CD8-positive, alpha-beta memory T cell (primary cell): ENCODE measurements around the gene CINP. TPM values are rescaled to one million over a fixed set of nuclear protein-coding genes. Genes with fewer than 3 reads are reported as not detected.
"Not testable (repeated sequence)": the region's sequence is repeated elsewhere in the genome, so short reads cannot be mapped to it uniquely, and the experiment has no call there.

Experiments used
- CTCF ChIA-PET: fragments of 350-600 bp; sonication (Branson Sonifier 250); formaldehyde crosslinking; loops from one replicate; lab custom pipeline; 2021; ENCODE audit warnings: antibody characterized with exemption; lab: Charles Lee
- POLR2A ChIA-PET: fragments of 350-600 bp; sonication (Branson Sonifier 250); formaldehyde crosslinking; loops from one replicate; lab custom pipeline; 2021; ENCODE audit warnings: antibody characterized with exemption; lab: Charles Lee
- DNase-seq, 5 donors: peaks; one replicate each; pipeline versions ENCODE4 v3.0.0 to v3.0.0-alpha.2; 2020 to 2022; ENCODE audit warnings: mixed read lengths in 1 of 5
- H3K27ac ChIP-seq: one replicate; pipeline ENCODE4 v1.7.0; 2013; ENCODE audit warnings: low read depth, mild to moderate bottlenecking, low read length, moderate library complexity
- H3K27me3 ChIP-seq: 2 replicates; pipeline ENCODE4 v1.7.0; 2013; ENCODE audit warnings: low read length, mild to moderate bottlenecking; ENCODE audit not compliant: insufficient read depth, poor library complexity, severe bottlenecking
- H3K36me3 ChIP-seq: 2 replicates; pipeline ENCODE4 v1.7.0; 2013; ENCODE audit warnings: mild to moderate bottlenecking, low read length, moderate library complexity; ENCODE audit not compliant: insufficient read depth
- H3K4me1 ChIP-seq: 2 replicates; pipeline ENCODE4 v1.7.0; 2013; ENCODE audit warnings: mild to moderate bottlenecking, low read length, moderate library complexity; ENCODE audit not compliant: insufficient read depth
- H3K4me3 ChIP-seq: 2 replicates; pipeline ENCODE4 v1.7.0; 2013; ENCODE audit warnings: mild to moderate bottlenecking, low read length
- H3K9me3 ChIP-seq: 2 replicates; pipeline ENCODE4 v1.7.0; 2013; ENCODE audit warnings: mild to moderate bottlenecking, low read length
- H3K27ac Mint-ChIP-seq, 8 donors: one replicate each; pipeline ENCODE4 v1.8.0; 2020 to 2021; ENCODE audit warnings: mixed read lengths in 8 of 8, mild to moderate bottlenecking in 6 of 8, inconsistent platforms in 3 of 8, moderate library complexity in 3 of 8
- H3K27me3 Mint-ChIP-seq, 2 donors: one replicate each; pipeline ENCODE4 v1.8.0; 2020 to 2021; ENCODE audit warnings: mixed read lengths in 2 of 2, mild to moderate bottlenecking in 1 of 2, moderate library complexity in 1 of 2
- H3K36me3 Mint-ChIP-seq, 3 donors: one replicate each; pipeline ENCODE4 v1.8.0; 2020 to 2021; ENCODE audit warnings: mixed read lengths in 3 of 3, inconsistent platforms in 1 of 3, mild to moderate bottlenecking in 1 of 3
- H3K4me1 Mint-ChIP-seq, 3 donors: one replicate each; pipeline ENCODE4 v1.8.0; 2020 to 2021; ENCODE audit warnings: mixed read lengths in 3 of 3, inconsistent platforms in 1 of 3, mild to moderate bottlenecking in 1 of 3
- H3K4me3 Mint-ChIP-seq, 7 donors: one replicate each; pipeline ENCODE4 v1.8.0; 2020 to 2021; ENCODE audit warnings: mixed read lengths in 7 of 7, mild to moderate bottlenecking in 6 of 7, moderate library complexity in 4 of 7, inconsistent platforms in 2 of 7
- H3K9me3 Mint-ChIP-seq, 5 donors: one replicate each; pipeline ENCODE4 v1.8.0; 2020 to 2022; ENCODE audit warnings: mixed read lengths in 5 of 5, mild to moderate bottlenecking in 3 of 5, moderate library complexity in 2 of 5, inconsistent platforms in 1 of 5
- polyA plus RNA-seq: library from polyadenylated mRNA; unstranded; fragments of 300-500 nt; fragmentation: Illumina TruSeq; gene quantifications from one replicate; pipeline ENCODE4 v1.2.3, GENCODE V29; 2021
- total RNA-seq, 2 experiments: library from RNA; stranded (reverse); gene quantifications; one replicate each; pipeline ENCODE4 v1.2.3, GENCODE V29; 2021

Gene CINP
- total and polyA plus RNA-seq, 3 experiments from 2014 or later = 40.5 to 66.0 (median 65.4) TPM

DNA sequence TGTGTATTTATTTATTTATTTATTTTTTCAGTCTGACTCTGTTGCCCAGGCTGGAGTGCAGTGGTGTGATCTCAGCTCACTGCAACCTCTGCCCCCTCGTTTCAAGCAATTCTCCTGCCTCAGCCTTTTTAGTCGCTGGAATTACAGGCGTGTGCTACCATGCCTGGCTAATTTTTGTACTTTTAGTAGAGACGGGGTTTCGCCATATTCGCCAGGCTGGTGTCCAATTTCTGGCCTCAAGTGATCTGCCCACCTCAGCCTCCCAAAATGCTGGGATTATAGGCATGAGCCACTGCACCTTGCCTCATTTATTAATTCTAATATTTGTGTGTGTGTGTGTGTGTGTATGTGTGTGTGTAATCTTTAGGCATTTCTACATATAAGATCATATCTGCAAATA, 33.3 kb downstream of the CINP start:
- H3K4me1 Mint-ChIP-seq, H3K27me3 ChIP-seq, H3K4me3 Mint-ChIP-seq, H3K9me3 ChIP-seq, H3K27me3 Mint-ChIP-seq, H3K4me3 ChIP-seq, H3K4me1 ChIP-seq, H3K9me3 Mint-ChIP-seq, H3K27ac ChIP-seq, H3K27ac Mint-ChIP-seq, DNase-seq, H3K36me3 ChIP-seq: not testable (repeated sequence)
- H3K36me3 Mint-ChIP-seq = peaks cover 4 to 43% (median 9%) of the 10 kb centered on the region in 3 donors
- ChIA-PET POLR2A (interaction anchor here (0.6 kb wide), 1 partner anchor 14 kb away, joined by 3 read pairs; no protein-coding TSS in a partner anchor), CTCF (interaction anchor here (0.6 to 1.3 kb wide), 2 partner anchors 14 to 192 kb away, joined by 3 read pairs; no protein-coding TSS in a partner anchor)

DNA sequence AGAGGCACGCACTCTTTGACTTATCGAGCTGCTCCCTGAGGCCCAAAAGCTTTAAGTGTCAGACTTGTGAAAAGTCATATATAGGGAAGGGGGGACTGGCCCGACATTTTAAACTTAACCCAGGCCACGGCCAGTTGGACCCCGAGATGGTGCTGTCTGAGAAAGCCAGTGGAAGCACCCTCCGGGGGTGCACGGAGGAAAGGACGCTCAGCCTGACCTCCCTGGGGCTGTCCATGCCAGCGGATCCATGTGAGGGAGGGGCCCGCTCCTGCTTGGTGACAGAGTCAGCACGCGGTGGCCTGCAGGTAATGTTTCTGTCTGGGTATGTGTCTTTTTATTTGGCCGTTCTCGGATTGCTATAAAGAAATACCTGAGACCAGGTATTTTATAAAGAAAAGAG, 36.1 kb downstream of the CINP start:
- Mint-ChIP-seq H3K9me3 (no peaks in the 10 kb centered on the region), H3K27me3 (no peaks in the 10 kb centered on the region), H3K27ac (peak overlapping the region in 2 of 8 donors; percentile 2 to 67), H3K36me3 (peaks cover 0 to 26% (median 5%) of the 10 kb centered on the region in 3 donors), H3K4me3 (peak overlapping the region in 1 of 7 donors; percentile 7), H3K4me1 (peaks cover 8 to 17% (median 15%) of the 10 kb centered on the region in 3 donors)
- DNase-seq = no peak
- Histone ChIP-seq H3K27ac (no peak overlapping the region), H3K36me3 (peaks cover 1% of the 10 kb centered on the region), H3K4me3 (no peak overlapping the region), H3K4me1 (no peaks in the 10 kb centered on the region), H3K9me3 (no peaks in the 10 kb centered on the region), H3K27me3 (no peaks in the 10 kb centered on the region)
- POLR2A ChIA-PET = no interaction called here
- CTCF ChIA-PET = no interaction called here

DNA sequence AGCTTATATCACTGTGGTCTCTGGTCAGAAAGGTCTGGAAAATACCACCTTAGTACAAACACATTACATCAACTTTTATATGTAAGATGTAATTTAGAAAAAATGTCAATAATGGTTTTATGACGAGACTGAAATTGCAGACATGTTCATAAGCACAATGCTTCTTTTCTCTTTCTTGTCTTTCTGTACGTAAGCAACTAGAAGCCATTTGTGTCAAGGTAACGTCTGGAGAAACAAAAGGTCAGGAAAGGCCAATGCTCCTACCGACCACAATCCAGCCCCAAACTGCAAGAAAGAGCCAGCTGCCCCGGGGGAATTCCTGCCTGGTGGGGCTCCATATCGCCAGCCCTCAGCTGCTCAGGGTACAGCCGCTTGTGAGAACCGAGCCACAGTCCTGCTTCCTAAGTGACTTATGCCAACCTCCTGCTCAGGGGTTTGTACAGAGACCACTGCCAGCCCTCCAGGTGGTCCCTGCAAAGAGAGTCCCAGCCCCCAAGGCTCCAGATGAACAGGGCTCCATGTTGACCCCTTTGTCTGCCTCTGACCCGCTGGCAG, 36.8 kb downstream of the CINP start:
- H3K27me3 ChIP-seq = no peaks in the 10 kb centered on the region
- no peaks in the 10 kb centered on the region for H3K36me3 ChIP-seq
- Mint-ChIP-seq H3K36me3 (peaks cover 0 to 24% (median 5%) of the 10 kb centered on the region in 3 donors), H3K27ac (peak overlapping the region in 3 of 8 donors; percentile 2 to 67 (median 43)), H3K27me3 (no peaks in the 10 kb centered on the region), H3K4me3 (peak overlapping the region in 1 of 7 donors; percentile 7), H3K9me3 (no peaks in the 10 kb centered on the region), H3K4me1 (peaks cover 8 to 22% (median 21%) of the 10 kb centered on the region in 3 donors)
- H3K4me3 ChIP-seq = no peak overlapping the region
- DNase-seq = no peak
- ChIA-PET CTCF (no interaction called here), POLR2A (no interaction called here)
- H3K9me3 ChIP-seq = no peaks in the 10 kb centered on the region
- peaks cover 4% of the 10 kb centered on the region for H3K4me1 ChIP-seq
- H3K27ac ChIP-seq = no peak overlapping the region

- CTCF ChIA-PET = interaction anchor here (1.2 to 2.3 kb wide), 2 partner anchors 18 to 235 kb away, joined by 3 to 6 read pairs; partner anchors contain the start of gene MOK
- peak overlapping the region in 7 of 8 donors; percentile 50 to 99 (median 70) for H3K27ac Mint-ChIP-seq
- H3K36me3 Mint-ChIP-seq = peaks cover 0 to 29% (median 5%) of the 10 kb centered on the region in 3 donors
- H3K9me3 Mint-ChIP-seq = no peaks in the 10 kb centered on the region
- H3K27me3 ChIP-seq = no peaks in the 10 kb centered on the region
- H3K27ac ChIP-seq = no peak overlapping the region
- no peaks in the 10 kb centered on the region for H3K9me3 ChIP-seq
- H3K36me3 ChIP-seq = no peaks in the 10 kb centered on the region
- no peaks in the 10 kb centered on the region for H3K27me3 Mint-ChIP-seq
- H3K4me3 ChIP-seq = no peak overlapping the region
- peaks cover 19% of the 10 kb centered on the region for H3K4me1 ChIP-seq
- DNase-seq = peak in 2 of 5 donors; percentile 27 to 55
- H3K4me1 Mint-ChIP-seq = peaks cover 20 to 41% (median 36%) of the 10 kb centered on the region in 3 donors
- peak overlapping the region in 2 of 7 donors; percentile 21 to 85 for H3K4me3 Mint-ChIP-seq
- POLR2A ChIA-PET = no interaction called here
Observed at GRCh38 chr14:102323102-102323501, 39.6 kb downstream of the CINP start.

DNA sequence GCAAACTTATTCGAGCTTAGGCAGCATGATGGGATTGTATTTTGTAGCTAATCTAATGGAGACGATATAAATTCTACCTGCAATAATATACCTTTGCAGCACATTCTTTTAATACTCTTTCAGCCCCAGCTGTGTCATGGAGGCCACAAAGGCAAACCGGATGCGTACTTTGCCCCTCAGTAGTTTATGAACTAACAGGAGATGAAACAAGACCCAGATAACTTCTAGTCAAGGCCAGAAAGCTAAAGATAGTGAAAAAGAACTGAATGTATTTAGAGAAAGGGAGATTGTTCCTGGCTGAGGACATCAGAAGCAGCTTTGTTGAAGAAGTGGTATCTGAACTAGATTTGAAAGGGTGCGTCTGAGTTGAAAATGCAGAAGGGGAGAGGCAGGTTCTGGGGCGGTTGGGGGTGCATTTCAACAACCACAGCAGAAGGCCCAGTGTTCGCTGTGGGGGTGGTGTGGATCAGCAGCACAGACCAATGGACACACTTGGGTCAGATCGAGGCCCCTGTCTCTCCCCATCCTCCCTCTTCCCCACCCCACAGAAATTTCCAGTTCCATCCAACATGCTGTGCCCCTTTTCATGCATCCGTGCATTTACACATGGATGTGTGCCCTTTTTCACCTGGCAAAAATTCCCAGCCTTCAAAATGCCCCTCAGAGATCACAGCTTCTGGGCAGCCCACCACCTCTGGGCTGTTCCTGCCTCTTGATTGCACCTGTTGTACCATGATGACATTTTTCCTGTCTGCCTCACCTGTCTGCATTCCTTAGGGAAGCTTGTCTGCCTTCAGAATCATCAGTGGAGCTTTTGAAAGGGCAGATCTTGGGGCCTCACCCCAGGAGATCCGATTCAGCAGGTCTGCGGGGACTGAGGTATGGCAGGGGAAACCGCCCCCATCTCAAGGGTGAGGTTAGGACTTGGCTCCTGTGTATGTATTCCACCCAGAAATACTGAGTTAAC, 41.0 kb downstream of the CINP start:
- DNase-seq = no peak
- Histone ChIP-seq H3K4me1 (peaks cover 26% of the 10 kb centered on the region), H3K27me3 (no peaks in the 10 kb centered on the region), H3K27ac (no peak overlapping the region), H3K9me3 (no peaks in the 10 kb centered on the region), H3K36me3 (no peaks in the 10 kb centered on the region), H3K4me3 (no peak overlapping the region)
- peaks cover 31 to 55% (median 50%) of the 10 kb centered on the region in 3 donors for H3K4me1 Mint-ChIP-seq
- peak overlapping the region in 5 of 7 donors; percentile 25 to 96 (median 49) for H3K4me3 Mint-ChIP-seq
- POLR2A ChIA-PET = no interaction called here
- CTCF ChIA-PET = interaction anchor here (0.7 to 2.3 kb wide), 5 partner anchors 11 to 360 kb away, joined by 3 to 6 read pairs (median 4); partner anchors contain the start of gene MOK
- H3K36me3 Mint-ChIP-seq = peaks cover 0 to 28% (median 5%) of the 10 kb centered on the region in 3 donors
- peaks cover 0 to 2% (median 0%) of the 10 kb centered on the region in 5 donors for H3K9me3 Mint-ChIP-seq
- H3K27ac Mint-ChIP-seq = peak overlapping the region in 7 of 8 donors; percentile 67 to 99 (median 78)
- peaks cover 0 to 4% of the 10 kb centered on the region in 2 donors for H3K27me3 Mint-ChIP-seq

DNA sequence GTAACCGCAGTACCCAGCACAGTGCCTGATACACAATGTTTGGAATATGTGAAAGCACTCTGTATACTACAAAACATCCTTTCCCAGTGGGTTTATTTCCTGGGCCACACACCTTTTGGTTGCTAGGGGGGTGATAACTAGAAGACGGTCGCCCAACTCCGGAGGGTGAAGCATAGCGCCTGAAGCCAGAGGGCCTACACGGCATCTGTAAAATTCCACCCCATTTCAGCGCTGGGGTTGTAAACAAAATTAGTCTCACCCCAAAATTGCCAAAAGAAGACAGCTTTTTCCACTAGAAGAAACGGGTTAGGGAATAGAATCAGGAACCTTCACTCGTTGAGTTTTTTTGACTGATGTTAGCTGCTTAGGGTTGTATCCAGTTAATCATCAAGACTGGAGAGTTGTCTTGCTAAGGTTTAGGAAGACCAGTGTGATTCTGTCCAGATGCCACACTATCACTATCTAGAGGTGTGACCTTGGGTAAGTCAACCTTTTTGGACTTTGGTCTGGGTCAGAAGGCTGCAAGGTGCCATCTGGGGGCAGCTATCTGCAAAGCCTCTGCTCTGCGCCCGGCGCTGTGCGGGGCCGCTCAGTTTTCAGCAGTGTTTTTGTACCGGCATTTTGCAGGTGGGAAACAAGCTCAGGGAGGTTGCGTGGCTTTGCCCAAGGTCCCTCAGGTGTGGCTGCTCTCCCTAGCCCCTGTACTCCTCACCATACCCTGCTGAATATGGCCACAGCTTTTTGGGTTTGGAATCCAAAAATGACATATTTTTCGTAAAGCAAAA, 41.8 kb downstream of the CINP start:
- peaks cover 37 to 58% (median 57%) of the 10 kb centered on the region in 3 donors for H3K4me1 Mint-ChIP-seq
- peak overlapping the region; percentile 84 to 96 (median 88) for H3K4me3 Mint-ChIP-seq
- no peak for DNase-seq
- Histone ChIP-seq H3K27me3 (no peaks in the 10 kb centered on the region), H3K36me3 (no peaks in the 10 kb centered on the region), H3K27ac (peak overlapping the region; percentile 88), H3K4me1 (peaks cover 31% of the 10 kb centered on the region), H3K9me3 (no peaks in the 10 kb centered on the region), H3K4me3 (peak overlapping the region; percentile 69)
- peaks cover 0 to 23% (median 2%) of the 10 kb centered on the region in 3 donors for H3K36me3 Mint-ChIP-seq
- peaks cover 0 to 8% of the 10 kb centered on the region in 2 donors for H3K27me3 Mint-ChIP-seq
- peaks cover 0 to 3% (median 0%) of the 10 kb centered on the region in 5 donors for H3K9me3 Mint-ChIP-seq
- peak overlapping the region; percentile 65 to 99 (median 94) for H3K27ac Mint-ChIP-seq
- ChIA-PET POLR2A (interaction anchor here (0.6 to 1.4 kb wide), 2 partner anchors 10 to 41 kb away, joined by 3 read pairs; partner anchors contain the start of genes CINP and TECPR2), CTCF (interaction anchor here (0.7 to 2.3 kb wide), 4 partner anchors 12 to 359 kb away, joined by 3 to 6 read pairs (median 4); partner anchors contain the start of gene MOK)
